NT2/D1 (cell line): ENCODE results near the gene SAMD10.

ENCODE experiments used
- SUZ12 ChIP-seq: IDR thresholded peaks from 2 replicates; pipeline ENCODE4 v1.6.1; 2011; ENCODE audit not compliant: insufficient read length, insufficient read depth; ENCODE audit errors: extremely low read depth
- YY1 ChIP-seq: IDR thresholded peaks from 2 replicates; pipeline ENCODE4 v1.6.1; 2011; ENCODE audit not compliant: insufficient read length, insufficient read depth
- ZNF274 ChIP-seq: IDR thresholded peaks from 2 replicates; pipeline ENCODE4 v1.6.1; 2011; ENCODE audit warnings: mild to moderate bottlenecking, low read depth, low read length

DNA sequence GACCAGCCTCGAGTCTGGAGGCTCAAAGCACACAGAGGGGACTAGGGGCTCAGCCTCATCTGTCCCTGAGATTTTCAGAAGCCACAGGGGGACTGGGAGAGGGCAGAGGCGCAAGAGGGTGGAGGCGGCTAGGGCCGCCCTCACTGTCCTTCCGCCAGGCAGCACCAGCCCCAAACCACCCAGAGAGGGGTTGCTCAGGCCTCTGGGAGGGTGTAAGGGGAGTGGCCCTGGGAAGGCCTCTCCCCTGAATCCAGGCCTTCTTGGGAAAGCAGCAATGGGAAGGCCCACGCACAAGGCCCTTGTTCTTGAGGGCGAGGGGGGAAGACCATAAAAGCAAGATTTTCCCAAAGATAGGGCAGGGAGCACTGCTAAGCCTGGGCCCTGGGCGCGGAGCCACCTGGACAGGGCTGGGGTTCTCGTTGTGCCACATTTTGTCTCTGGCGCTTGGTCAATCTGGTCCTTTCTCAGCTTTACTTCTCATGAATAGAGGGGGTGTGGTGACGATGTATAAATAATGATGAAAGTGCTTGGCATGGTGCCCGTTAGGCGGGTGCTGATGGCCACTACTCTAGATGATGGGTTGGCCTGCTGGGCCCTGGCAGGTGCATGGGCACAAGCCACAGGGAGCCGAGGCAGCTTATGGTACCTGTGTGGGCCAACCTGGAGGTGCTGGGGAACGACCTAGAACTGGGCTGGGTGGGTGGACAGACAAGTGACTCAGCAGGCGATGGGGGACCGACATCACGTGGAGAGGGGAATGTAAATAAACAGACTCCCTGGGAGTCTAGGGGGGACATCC is 4.8 kb downstream of the SAMD10 start:
- TF ChIP-seq YY1 (no peak), ZNF274 (no peak), SUZ12 (no peak)
